MM.1S (cell line): ENCODE data around the gene DSTN.

Source experiments
- EZH2phosphoT487 ChIP-seq: fragments of 300-600 bp; sonication (generic); IDR thresholded peaks from 2 replicates; pipeline ENCODE4 v1.6.1; 2018; ENCODE audit warnings: antibody characterized with exemption, low read length
- TF ChIP-seq, protein P1 (sequence below): fragments of 300-600 bp; sonication (generic); IDR thresholded peaks from 2 replicates; pipeline ENCODE4 v1.5.1; 2016; ENCODE audit warnings: antibody characterized with exemption, low read length, mixed read lengths

GRCh38 chr20:17625246-17626051 is 55.6 kb downstream of the DSTN start:
- TF ChIP-seq, protein P1, sequence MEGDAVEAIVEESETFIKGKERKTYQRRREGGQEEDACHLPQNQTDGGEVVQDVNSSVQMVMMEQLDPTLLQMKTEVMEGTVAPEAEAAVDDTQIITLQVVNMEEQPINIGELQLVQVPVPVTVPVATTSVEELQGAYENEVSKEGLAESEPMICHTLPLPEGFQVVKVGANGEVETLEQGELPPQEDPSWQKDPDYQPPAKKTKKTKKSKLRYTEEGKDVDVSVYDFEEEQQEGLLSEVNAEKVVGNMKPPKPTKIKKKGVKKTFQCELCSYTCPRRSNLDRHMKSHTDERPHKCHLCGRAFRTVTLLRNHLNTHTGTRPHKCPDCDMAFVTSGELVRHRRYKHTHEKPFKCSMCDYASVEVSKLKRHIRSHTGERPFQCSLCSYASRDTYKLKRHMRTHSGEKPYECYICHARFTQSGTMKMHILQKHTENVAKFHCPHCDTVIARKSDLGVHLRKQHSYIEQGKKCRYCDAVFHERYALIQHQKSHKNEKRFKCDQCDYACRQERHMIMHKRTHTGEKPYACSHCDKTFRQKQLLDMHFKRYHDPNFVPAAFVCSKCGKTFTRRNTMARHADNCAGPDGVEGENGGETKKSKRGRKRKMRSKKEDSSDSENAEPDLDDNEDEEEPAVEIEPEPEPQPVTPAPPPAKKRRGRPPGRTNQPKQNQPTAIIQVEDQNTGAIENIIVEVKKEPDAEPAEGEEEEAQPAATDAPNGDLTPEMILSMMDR = no peak
- TF ChIP-seq EZH2phosphoT487 = no peak
